HG03097 (cell line): Measurements from ENCODE around the gene ANKRD31.

Experiments
- ATAC-seq: cut with Tn5 transposase; IDR thresholded peaks from one replicate; pipeline ENCODE4 v1.9.1; 2021; ENCODE audit not compliant: unreplicated experiment, low FRiP score

ANKRD31 gene

GRCh38 chr5:75044406-75044805, 192.3 kb downstream of the ANKRD31 start:
- no peak for ATAC-seq

DNA sequence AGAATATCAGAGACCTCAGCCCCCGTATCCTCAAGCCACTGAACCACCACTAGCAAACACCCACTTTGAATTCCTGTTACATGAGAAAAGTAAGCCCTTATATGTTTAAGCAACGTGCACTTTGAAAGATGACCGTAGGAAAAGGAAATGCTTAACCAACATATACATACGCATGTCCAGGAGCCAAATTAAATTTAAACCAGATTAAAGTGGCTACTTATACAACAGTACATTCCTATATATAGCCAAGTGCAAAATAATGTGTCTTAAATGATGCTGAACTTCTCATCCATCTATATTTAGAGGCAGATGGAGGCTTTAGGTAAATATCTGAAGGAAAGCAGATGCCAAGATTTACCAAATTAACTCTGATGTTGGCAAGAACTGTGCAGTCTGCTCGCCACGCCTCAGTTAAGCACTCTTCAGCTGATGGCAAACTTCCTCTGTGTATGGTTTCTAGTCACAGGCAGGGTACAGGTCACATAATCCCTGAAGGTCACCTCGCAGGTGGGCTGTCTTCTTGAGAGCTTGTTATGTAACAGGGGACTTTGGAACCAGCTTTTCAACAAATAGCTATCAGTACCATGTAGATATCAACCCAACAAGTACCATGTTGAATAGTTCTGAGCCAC, 192.9 kb downstream of the ANKRD31 start:
- no peak for ATAC-seq

- ATAC-seq = no peak
Measured at GRCh38 chr5:75042522-75042921, 194.2 kb downstream of the ANKRD31 start.

GRCh38 chr5:75040973-75041372, 195.7 kb downstream of the ANKRD31 start:
- no peak for ATAC-seq

DNA sequence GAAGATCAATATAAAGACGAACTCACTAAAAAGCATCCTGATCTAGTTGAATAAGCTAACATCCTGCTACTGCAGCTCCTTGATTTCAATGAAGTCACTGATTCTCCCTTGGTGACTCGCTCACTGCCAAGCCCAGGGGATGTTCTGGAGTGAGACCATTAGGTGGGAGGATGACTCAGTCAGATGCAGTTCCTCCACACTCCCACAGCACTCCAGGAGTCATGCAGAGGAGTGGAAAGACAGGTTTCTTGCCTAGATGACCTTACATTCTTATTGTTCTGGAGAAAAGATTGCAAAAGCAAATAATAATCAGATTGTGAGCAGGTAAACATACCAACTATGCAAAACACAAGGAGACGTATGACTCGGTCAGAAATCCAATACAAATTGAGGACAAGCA, 199.6 kb downstream of the ANKRD31 start:
- no peak for ATAC-seq

GRCh38 chr5:75034137-75034739, 202.4 kb downstream of the ANKRD31 start:
- ATAC-seq = no peak

- no peak for ATAC-seq
Measured at GRCh38 chr5:75031366-75031765, 205.3 kb downstream of the ANKRD31 start.

DNA sequence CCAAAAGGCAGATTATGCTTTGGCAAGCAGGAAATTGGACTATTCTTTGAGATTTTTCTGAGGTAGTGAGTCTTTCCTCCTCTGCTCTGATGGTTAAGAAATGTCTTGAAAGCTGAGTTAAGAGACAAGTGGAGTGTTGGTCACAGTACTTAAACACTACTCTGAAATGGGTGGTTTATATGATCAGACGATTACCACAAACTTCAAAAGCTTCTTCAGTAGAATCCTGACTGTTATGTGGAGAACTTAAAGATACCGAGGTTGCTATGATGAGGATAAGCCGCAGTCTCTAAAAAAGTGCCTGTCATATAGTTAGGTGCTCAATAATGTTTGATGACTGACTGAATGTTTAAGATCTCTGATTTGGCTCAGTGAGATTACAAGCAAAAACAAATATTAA, 208.6 kb downstream of the ANKRD31 start:
- no peak for ATAC-seq

DNA sequence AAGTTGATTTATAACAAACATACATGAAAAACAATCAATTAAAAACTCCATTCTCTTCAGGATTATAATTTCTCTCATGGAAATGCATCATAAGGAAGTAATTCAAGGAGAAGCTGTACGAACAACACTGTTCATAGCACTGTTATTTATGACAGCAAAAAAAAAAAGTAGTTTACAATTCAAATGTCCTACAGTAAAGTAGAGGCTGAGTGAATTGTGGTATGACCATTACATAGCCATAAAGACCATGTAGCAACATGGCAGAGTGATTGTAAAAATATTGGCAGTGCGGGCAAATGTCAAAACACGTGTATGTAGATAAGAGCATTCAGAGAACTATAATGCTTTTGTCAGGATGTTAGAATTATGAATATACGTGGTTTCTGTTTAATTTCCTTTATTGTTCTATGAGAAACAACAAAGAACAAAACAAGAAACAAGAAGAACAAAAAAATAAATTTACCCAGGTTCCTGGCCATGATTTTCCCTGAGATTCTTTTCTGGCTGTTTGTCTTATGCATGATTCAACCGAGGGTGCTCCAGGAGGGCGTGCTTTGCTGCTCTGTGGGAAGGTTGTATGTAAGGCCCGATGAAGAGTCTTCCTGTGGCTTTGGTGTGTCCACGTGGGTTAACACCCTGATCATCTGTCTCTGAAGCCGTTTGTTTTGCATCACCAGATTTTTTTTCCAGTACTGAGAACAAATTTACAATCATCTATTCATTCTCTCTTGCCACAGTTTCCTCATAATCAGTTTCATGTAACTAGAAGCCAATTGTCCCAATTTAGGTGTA, 213.1 kb downstream of the ANKRD31 start:
- no peak for ATAC-seq

DNA sequence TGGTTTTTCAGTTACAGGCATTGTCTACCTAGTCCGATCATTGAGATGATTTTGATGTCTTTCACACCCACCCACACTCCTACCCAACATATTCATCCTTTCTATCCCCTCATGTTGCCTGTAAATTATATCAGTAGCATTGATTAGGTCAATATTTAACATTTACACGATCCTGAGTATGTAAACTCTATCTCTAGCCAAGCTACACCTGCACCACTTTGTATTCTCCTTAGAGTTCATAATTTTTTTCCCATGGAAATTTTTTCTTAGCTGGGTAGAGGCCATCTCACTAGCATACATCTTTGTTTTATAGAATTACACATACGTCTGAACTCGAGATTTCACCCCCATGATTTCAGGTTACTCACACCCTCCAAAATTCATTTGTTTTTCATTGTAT, 214.9 kb downstream of the ANKRD31 start:
- ATAC-seq = no peak

GRCh38 chr5:75021219-75021618, 215.5 kb downstream of the ANKRD31 start:
- no peak for ATAC-seq

DNA sequence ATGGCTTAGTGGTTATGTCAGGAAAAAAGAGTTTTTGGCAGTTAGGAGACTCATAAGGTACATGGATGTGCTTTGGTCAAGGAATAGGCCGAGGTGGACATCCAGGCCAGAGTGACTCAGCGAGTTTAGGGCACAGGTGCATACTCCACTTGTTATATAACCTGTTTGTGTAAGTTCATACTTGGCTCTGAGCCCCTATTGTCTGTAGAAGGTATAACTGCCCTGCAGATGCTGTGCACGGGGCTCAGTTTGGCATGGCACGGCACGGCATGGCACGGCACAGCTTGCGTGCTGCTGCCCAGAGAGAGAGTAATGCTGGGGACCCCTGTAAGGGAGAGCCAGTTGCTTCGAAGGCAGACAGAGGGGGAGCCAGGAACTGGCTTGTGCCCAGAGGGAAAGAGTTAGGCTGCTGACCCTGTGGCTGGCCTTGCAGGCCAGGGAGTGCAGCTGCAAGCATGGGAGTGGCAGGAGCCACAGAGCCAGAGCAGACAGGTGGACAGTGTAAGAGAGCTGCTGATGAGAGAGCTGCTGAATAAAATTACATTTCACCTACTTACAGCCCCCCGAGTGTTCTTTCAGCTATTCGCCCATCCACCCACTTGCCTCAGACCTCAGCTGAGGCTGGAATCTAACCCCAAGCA, 216.5 kb downstream of the ANKRD31 start:
- ATAC-seq = no peak

GRCh38 chr5:75018805-75019587, 217.7 kb downstream of the ANKRD31 start:
- no peak for ATAC-seq
